Measurements from ENCODE around the gene SCYGR3. TPM values are rescaled to one million over a fixed set of nuclear protein-coding genes. Genes with fewer than 3 reads are reported as not detected.

The SCYGR3 gene
- total RNA-seq, 2 experiments from 2014 or later = not detected

DNA sequence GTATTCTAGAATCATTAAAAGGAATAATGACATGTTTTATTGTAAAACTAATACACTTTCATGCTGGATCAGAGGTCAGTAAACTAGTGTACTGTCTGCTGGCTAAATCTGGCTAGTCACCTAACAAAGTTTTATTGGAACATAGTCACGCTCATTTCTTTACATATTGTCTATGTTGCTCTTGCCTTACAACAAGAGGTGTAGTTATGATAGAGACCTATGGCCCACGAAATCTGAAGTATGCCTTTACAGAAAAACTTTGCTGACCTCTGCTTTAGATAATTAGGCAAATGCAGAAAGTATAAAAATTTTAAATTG lies 45.8 kb downstream of the SCYGR3 start:
- Mint-ChIP-seq H3K4me3 (no peak overlapping the region), H3K27me3 (no peaks in the 10 kb centered on the region)
- CTCF ChIA-PET = no interaction called here

DNA sequence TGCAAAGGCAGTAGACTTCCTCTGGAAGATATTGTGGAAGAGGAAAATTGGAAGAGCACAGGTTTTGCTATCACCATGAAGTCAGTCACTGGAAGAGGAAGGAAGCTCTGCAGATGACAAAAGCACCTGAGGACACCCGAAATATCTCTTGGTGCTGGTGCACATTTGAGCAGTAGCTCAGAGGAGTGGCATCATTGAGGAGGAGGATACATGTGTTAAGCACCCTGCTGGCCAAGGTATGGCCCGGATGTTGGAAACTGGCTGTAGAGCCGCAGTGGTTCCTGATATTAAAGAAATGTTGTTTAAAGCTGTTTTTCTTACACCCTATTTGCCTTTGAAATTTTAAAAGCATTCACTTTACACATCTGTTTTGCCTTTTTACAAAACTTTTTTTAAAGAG lies 48.6 kb downstream of the SCYGR3 start:
- no peaks in the 10 kb centered on the region for H3K9me3 Mint-ChIP-seq (ENCODE audit: low read depth)
- H3K36me3 Mint-ChIP-seq = peaks cover 3% of the 10 kb centered on the region
- H3K4me3 Mint-ChIP-seq = no peak overlapping the region
- ATAC-seq (no peak), DNase-seq (no peak)
- H3K4me1 Mint-ChIP-seq = no peaks in the 10 kb centered on the region
- no peaks in the 10 kb centered on the region for H3K27me3 Mint-ChIP-seq
- no peak overlapping the region for H3K27ac Mint-ChIP-seq
- CTCF ChIA-PET = no interaction called here

More for the DNA sequence above, 45.8 kb downstream of the SCYGR3 start:
- Mint-ChIP-seq H3K27ac (no peak overlapping the region), H3K9me3 (ENCODE audit: low read depth) (no peaks in the 10 kb centered on the region), H3K4me1 (no peaks in the 10 kb centered on the region), H3K36me3 (peaks cover 3% of the 10 kb centered on the region)
- DNase-seq (no peak), ATAC-seq (no peak)

GRCh38 chr2:227565080-227565479 lies 49.6 kb downstream of the SCYGR3 start:
- CTCF ChIA-PET = no interaction called here
- H3K27me3 Mint-ChIP-seq = no peaks in the 10 kb centered on the region
- H3K4me3 Mint-ChIP-seq = no peak overlapping the region

More at GRCh38 chr2:227565080-227565479, 49.6 kb downstream of the SCYGR3 start:
- Mint-ChIP-seq H3K9me3 (ENCODE audit: low read depth) (no peaks in the 10 kb centered on the region), H3K4me1 (no peaks in the 10 kb centered on the region), H3K27ac (no peak overlapping the region), H3K36me3 (peaks cover 3% of the 10 kb centered on the region)
- ATAC-seq = no peak
- no peak for DNase-seq

Other genes with a start within 250 kb of the SCYGR3 start
- gene TM4SF20, start 235.5 kb downstream of the SCYGR3 start, total RNA-seq = not detected
- gene SCYGR1, start 226.9 kb downstream of the SCYGR3 start, total RNA-seq = not detected
- gene AGFG1, start 142.7 kb downstream of the SCYGR3 start, total RNA-seq = 10 to 100 TPM; 56.4 to 94.9 TPM
- not detected for gene SCYGR2, start 15.9 kb downstream of the SCYGR3 start, total RNA-seq
- gene SCYGR4, start 2.7 kb upstream of the SCYGR3 start, total RNA-seq = not detected
- gene SCYGR5, start 52.0 kb upstream of the SCYGR3 start, total RNA-seq = not detected
- gene SLC19A3, start 103.2 kb upstream of the SCYGR3 start, total RNA-seq = not detected
- not detected for gene SCYGR6, start 109.9 kb upstream of the SCYGR3 start, total RNA-seq
- gene SCYGR7, start 113.5 kb upstream of the SCYGR3 start, total RNA-seq = not detected
- gene SCYGR8, start 131.1 kb upstream of the SCYGR3 start, total RNA-seq = not detected
- under 1 TPM in 1 of 2 experiments, not detected in 1; 0.82 TPM for gene CCL20, start 199.0 kb upstream of the SCYGR3 start, total RNA-seq